D721Med (cell line): ENCODE results near the gene SUPT7L.

Experiments
- DNase-seq: peaks from one replicate; pipeline ENCODE4 v3.0.0; 2011; ENCODE audit warnings: low spot score; ENCODE audit not compliant: insufficient read length
- FAIRE-seq: peaks from 2 replicates; lab custom pipeline; 2011; peaks lifted over from hg19 to GRCh38; lab: Jason Lieb, UNC
- TF ChIP-seq, protein P1 (sequence below): IDR thresholded peaks from 2 replicates; pipeline ENCODE4 v1.5.1; 2012; ENCODE audit warnings: mild to moderate bottlenecking, control low read depth; ENCODE audit not compliant: insufficient read depth; ENCODE audit errors: missing control alignments

SUPT7L gene

GRCh38 chr2:27667446-27667845, 4.0 kb upstream of the SUPT7L start:
- TF ChIP-seq, protein P1, sequence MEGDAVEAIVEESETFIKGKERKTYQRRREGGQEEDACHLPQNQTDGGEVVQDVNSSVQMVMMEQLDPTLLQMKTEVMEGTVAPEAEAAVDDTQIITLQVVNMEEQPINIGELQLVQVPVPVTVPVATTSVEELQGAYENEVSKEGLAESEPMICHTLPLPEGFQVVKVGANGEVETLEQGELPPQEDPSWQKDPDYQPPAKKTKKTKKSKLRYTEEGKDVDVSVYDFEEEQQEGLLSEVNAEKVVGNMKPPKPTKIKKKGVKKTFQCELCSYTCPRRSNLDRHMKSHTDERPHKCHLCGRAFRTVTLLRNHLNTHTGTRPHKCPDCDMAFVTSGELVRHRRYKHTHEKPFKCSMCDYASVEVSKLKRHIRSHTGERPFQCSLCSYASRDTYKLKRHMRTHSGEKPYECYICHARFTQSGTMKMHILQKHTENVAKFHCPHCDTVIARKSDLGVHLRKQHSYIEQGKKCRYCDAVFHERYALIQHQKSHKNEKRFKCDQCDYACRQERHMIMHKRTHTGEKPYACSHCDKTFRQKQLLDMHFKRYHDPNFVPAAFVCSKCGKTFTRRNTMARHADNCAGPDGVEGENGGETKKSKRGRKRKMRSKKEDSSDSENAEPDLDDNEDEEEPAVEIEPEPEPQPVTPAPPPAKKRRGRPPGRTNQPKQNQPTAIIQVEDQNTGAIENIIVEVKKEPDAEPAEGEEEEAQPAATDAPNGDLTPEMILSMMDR, result no peak
- DNase-seq, result no peak
- no peak for FAIRE-seq

DNA sequence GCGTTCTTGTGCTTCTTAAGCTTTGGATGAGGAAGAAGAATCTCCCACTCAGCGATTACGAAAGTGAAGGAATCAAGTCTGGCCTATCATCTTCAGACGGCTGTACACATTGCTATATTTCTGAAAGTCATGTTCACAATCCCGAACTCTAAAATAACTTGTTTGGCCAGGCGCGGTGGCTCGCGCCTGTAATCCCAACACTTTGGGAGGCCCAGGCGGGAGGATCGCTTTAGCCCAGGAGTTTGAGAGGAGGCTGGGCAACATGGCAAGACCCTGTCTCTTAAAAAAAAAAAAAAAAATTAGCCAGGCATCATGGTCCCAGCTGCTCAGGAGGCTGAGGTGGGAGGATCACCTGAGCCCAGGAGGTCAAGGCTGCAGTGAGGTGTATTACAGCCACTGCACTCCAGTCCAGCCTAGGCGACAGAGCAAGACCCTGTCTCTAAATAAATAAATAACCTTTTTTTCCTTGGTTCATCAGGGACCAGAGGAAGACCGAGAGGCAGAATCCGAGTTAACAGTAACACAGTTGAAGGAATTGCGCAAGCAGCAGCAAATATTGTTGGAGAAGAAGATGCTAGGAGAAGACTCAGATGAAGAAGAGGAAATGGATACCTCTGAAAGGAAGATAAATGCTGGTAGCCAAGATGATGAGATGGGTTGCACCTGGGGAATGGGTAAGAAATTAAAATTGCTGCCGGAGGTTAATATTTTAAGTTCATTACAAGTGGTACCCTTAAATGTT, 1.4 kb upstream of the SUPT7L start:
- DNase-seq (no peak), FAIRE-seq (no peak)
- TF ChIP-seq, protein P1, result no peak

DNA sequence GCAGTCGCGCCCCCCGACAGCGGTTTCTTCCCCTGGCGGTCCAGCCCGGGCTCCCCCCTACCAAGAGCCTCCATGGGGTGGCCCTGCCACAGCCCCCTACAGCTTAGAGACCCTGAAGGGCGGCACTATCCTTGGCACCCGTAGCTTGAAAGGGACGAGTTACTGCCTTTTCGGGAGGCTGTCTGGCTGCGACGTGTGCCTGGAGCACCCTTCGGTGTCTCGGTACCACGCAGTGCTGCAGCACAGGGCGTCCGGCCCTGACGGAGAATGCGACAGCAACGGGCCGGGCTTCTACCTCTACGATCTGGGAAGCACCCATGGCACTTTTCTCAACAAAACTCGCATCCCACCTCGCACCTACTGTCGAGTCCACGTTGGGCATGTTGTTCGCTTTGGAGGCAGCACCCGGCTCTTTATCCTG, 750 bp upstream of the SUPT7L start:
- DNase-seq (no peak), FAIRE-seq (no peak)
- TF ChIP-seq, protein P1, result no peak

- DNase-seq (no peak), FAIRE-seq (no peak)
- TF ChIP-seq, protein P1, result no peak
These were observed 2.0 kb downstream of the SUPT7L start for GRCh38 chr2:27661371-27661770.

GRCh38 chr2:27655155-27655951, 8.1 kb downstream of the SUPT7L start:
- DNase-seq, result peak; percentile 53
- peak; percentile 94 for FAIRE-seq
- TF ChIP-seq, protein P1, result no peak

DNA sequence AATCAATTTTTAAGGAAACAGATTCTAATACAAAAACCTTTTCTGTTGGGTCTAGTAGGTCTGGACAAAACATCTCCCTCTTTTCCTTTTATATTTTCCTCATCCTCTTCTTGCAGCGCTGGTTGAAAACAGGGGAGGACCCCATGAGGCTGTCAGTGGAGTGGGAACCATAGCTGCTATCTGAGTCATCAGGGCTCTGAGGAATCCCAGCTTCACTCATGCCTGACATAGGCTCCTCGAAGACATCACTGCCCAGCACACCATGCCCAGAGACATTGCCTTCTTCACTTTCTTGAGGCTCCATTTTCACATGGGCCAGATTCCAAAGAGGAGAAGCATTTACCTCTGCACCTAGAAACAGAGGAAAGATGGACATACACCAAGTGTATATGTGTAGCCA, 10.0 kb downstream of the SUPT7L start:
- no peak for DNase-seq
- no peak for FAIRE-seq

More for the DNA sequence above, 10.0 kb downstream of the SUPT7L start:
- TF ChIP-seq, protein P1, result no peak
